Heart left ventricle (tissue), 16 donors: ENCODE measurements around the gene MAPK14. TPM values are rescaled to one million over a fixed set of nuclear protein-coding genes. Genes with fewer than 3 reads are reported as not detected.

Experiments
- ATAC-seq, 4 donors: fragments of 200-7000 bp; cut with Tn5 transposase; one replicate each; pipeline ENCODE4 v1.9.1; 2020 to 2022; ENCODE audit warnings: moderate library complexity in 4 of 4, mild to moderate bottlenecking in 3 of 4, moderate number of reproducible peaks in 1 of 4
- DNase-seq, 5 donors: peaks; one replicate each; pipeline ENCODE4 v3.0.0-alpha.2; 2020
- H3K27ac ChIP-seq, 12 donors: fragments of 200-600 bp; sonication (generic) in 4 of 12; one replicate each; pipeline versions ENCODE4 v1.5.0 to v1.8.0; 2016 to 2022; ENCODE audit warnings: mild to moderate bottlenecking in 2 of 12
- H3K27me3 ChIP-seq, 9 donors: fragments of 200-600 bp; sonication (generic) in 2 of 9; one replicate each; pipeline versions ENCODE4 v1.5.1 to v1.8.0; 2016 to 2022; ENCODE audit warnings: mild to moderate bottlenecking in 3 of 9
- H3K36me3 ChIP-seq, 9 donors: fragments of 200-600 bp; sonication (generic) in 2 of 9; one replicate each; pipeline versions ENCODE4 v1.5.0 to v1.8.0; 2018 to 2022; ENCODE audit warnings: mild to moderate bottlenecking in 2 of 9
- H3K4me1 ChIP-seq, 12 donors: fragments of 200-600 bp; sonication (generic) in 4 of 12; one replicate each; pipeline versions ENCODE4 v1.5.0 to v1.8.0; 2016 to 2022; ENCODE audit warnings: mild to moderate bottlenecking in 3 of 12
- H3K4me3 ChIP-seq, 12 donors: fragments of 200-600 bp; sonication (generic) in 4 of 12; one replicate each; pipeline versions ENCODE4 v1.5.0 to v1.8.0; 2017 to 2022; ENCODE audit warnings: mild to moderate bottlenecking in 9 of 12, moderate library complexity in 4 of 12
- H3K9me3 ChIP-seq, 12 donors: fragments of 200-600 bp; sonication (generic) in 4 of 12; one replicate each; pipeline versions ENCODE4 v1.5.0 to v1.8.0; 2016 to 2022; ENCODE audit warnings: mild to moderate bottlenecking in 1 of 12
- POLR2A ChIP-seq, 2 donors: fragments of 450-650 bp; IDR thresholded peaks; one replicate each; pipeline ENCODE4 v1.6.1; 2017; ENCODE audit warnings: antibody characterized with exemption in 2 of 2, mild to moderate bottlenecking in 2 of 2, moderate library complexity in 2 of 2
- WGBS, 4 donors: extraction: QIAGEN DNeasy Blood & Tissue Kit in 2 of 4; methylation state at CpG; one replicate each; pipeline versions ENCODE4 v1.1.5 to v1.1.7; 2013 to 2018; 5-methylcytosine and 5-hydroxymethylcytosine counted together
- intact Hi-C, 10 donors: fragments of 100-400 bp; cut with DNase I; formaldehyde crosslinking; loops; one replicate each; pipeline versions ENCODE4 v1.11.1 to v1.14.2; 2022
- polyA plus RNA-seq, 2 donors: library from polyadenylated mRNA; stranded (reverse); fragments of 200-250 nt; gene quantifications; one replicate each; pipeline ENCODE4 v1.2.3, GENCODE V29; 2013
- total RNA-seq, 9 donors: library from RNA; depleted of rRNA in 2 of 9; stranded (reverse); fragments of >200 nt in 2 of 9; fragmentation: NEBNext Ultra II Directional in 3 of 9; extraction: Animal tissue kit (Norgen Biotek cat#: 25700) in 3 of 9; gene quantifications; one replicate each; pipeline versions ENCODE4 v1.1.0 to v1.2.4, GENCODE V29; 2016 to 2023
- TF ChIP-seq, protein P1 (sequence below), 12 donors: fragments of 200-600 bp; sonication (generic) in 4 of 12; IDR thresholded peaks; one replicate each; pipeline versions ENCODE4 v1.5.0 to v1.8.0; 2018 to 2022; ENCODE audit warnings: antibody characterized with exemption in 12 of 12, mild to moderate bottlenecking in 5 of 12
- donor health status: ischemic (EF 13 %, LVEDD 7.1; RV severe dilation, severe dysfunction).
- donor health status: healthy with polysubstance abuse.
- donor health status: DM: no; HTN: yes; CAD: no.
- donor health status: DM: no; HTN: no; CAD: no.
- donor health status: ischemic (EF 25% LVEDD 6.9; RV normal size, moderate dysfunction).
- donor health status: ischemic (EF 25% LVEDD 5.7; RV mildly dilated, moderate dysfunction).
- donor health status: healthy.
- donor health status: DM: yes; HTN: yes; CAD: no.
- donor health status: ischemic (EF 35%, LVEDD 5.7; RV mildly dilated, moderate dysfunction).
- donor health status: nonischemic (EF 11% LVEDD 7.7; RV severe dilation, severe dysfunction).
- donor health status: DM: yes; HTN: yes; CAD: no.
- donor health status: PGD.
- donor health status: ischemic (EF 29% LVEDD 5.4; RV normal size, mild dysfunction).
- donor health status: nonischemic (EF 23%, LVEDD 6.1; RV moderate dilation, normal function).

Gene MAPK14
- total and polyA plus RNA-seq, 11 donors, result 7.0 to 46.5 (median 32.3) TPM

DNA sequence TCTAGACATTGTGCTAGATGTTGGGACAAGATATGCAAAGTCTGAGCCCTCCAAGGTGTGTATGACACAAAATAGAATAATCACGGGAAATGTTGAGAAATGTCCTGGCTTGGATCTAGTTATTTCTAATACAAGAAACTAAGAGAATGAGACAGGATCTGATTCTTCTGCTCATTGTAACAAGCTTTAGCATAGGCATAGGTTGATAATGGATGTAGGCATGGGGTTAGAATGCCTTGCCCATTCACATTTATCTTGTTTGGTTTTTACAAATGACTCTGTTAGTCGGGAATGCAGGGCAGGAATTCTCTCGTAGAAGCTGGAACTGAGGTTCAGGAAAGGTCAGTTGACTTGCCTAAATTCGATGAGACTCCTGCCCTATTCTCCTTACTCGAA, 1.7 kb upstream of the MAPK14 start:
- DNase-seq, result no peak
- H3K9me3 ChIP-seq, result no peaks in the 10 kb centered on the region
- TF ChIP-seq, protein P1, sequence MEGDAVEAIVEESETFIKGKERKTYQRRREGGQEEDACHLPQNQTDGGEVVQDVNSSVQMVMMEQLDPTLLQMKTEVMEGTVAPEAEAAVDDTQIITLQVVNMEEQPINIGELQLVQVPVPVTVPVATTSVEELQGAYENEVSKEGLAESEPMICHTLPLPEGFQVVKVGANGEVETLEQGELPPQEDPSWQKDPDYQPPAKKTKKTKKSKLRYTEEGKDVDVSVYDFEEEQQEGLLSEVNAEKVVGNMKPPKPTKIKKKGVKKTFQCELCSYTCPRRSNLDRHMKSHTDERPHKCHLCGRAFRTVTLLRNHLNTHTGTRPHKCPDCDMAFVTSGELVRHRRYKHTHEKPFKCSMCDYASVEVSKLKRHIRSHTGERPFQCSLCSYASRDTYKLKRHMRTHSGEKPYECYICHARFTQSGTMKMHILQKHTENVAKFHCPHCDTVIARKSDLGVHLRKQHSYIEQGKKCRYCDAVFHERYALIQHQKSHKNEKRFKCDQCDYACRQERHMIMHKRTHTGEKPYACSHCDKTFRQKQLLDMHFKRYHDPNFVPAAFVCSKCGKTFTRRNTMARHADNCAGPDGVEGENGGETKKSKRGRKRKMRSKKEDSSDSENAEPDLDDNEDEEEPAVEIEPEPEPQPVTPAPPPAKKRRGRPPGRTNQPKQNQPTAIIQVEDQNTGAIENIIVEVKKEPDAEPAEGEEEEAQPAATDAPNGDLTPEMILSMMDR (IDR thresholded peaks at IDR 0.05), result no peak
- TF ChIP-seq POLR2A (IDR thresholded peaks at IDR 0.05), result no peak
- peaks cover 4 to 16% (median 7%) of the 10 kb centered on the region in 9 donors for H3K27me3 ChIP-seq
- WGBS, 4 donors, result 41 to 52% (median 46%) methylated on average over 5 of the region's 5 CpGs
- H3K36me3 ChIP-seq, result no peaks in the 10 kb centered on the region
- H3K27ac ChIP-seq, result no peak overlapping the region
- intact Hi-C loops, result loop anchor here in 9 of 10 donors (2.0 to 10.0 kb wide), 5 partner anchors 69 to 339 kb away; partner anchors contain the start of genes BRPF3 (in 7 of the 9) and SRPK1 (in 1 of the 9)
- no peak for ATAC-seq
- peaks cover 0 to 29% (median 13%) of the 10 kb centered on the region in 12 donors for H3K4me1 ChIP-seq
- H3K4me3 ChIP-seq, result no peak overlapping the region

DNA sequence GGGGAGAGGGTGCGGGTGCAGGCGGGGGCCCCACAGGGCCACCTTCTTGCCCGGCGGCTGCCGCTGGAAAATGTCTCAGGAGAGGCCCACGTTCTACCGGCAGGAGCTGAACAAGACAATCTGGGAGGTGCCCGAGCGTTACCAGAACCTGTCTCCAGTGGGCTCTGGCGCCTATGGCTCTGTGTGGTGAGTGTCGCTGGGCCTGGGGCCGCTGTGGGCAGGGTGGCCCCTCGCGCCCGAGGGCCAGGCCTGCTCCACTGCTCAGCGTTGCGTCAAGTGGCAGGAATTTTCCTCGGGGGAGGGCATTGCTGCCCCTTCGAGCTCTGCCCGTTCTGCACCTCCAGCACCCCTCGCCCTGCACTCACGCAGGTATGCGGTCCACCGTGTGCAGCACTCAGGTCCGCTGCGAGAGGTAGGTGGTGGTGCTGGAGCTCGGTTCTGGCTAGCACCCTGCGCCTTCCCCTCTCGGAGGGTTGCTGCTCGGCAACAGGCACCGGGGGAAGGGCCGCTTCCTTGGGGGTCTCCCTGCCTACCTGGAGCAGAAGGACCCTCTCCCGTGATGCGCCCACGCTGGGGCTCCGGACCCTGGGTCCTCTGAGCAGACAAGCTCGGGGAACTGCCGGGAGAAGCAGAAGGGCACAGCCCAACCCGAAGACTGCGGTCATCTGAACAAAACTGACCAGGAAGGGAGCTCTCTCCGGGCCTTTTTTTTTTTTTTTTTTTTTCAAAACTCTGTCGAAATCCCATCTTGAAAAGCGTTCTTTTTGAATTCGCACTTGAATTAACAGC, 674 bp downstream of the MAPK14 start:
- peaks cover 0 to 53% (median 23%) of the 10 kb centered on the region in 12 donors for H3K4me1 ChIP-seq
- intact Hi-C loops, result loop anchor here in 7 of 10 donors (5.0 to 10.0 kb wide), 3 partner anchors 106 to 337 kb away; partner anchors contain the start of genes BRPF3 (in 5 of the 7) and SRPK1 (in 1 of the 7)
- no peaks in the 10 kb centered on the region for H3K9me3 ChIP-seq
- TF ChIP-seq, protein P1 (IDR thresholded peaks at IDR 0.05), result no peak
- no peak for TF ChIP-seq POLR2A (IDR thresholded peaks at IDR 0.05)
- H3K36me3 ChIP-seq, result no peaks in the 10 kb centered on the region
- H3K27ac ChIP-seq, result peak overlapping the region; percentile 83 to 96 (median 92)
- ATAC-seq (peak; percentile 6 to 52 (median 36)), DNase-seq (peak; percentile 24 to 73 (median 52))
- peak overlapping the region; percentile 69 to 100 (median 92) for H3K4me3 ChIP-seq
- WGBS, 4 donors, result 0% methylated on average over 18 to 44 of the region's 44 CpGs
- peaks cover 4 to 15% (median 7%) of the 10 kb centered on the region in 9 donors for H3K27me3 ChIP-seq

DNA sequence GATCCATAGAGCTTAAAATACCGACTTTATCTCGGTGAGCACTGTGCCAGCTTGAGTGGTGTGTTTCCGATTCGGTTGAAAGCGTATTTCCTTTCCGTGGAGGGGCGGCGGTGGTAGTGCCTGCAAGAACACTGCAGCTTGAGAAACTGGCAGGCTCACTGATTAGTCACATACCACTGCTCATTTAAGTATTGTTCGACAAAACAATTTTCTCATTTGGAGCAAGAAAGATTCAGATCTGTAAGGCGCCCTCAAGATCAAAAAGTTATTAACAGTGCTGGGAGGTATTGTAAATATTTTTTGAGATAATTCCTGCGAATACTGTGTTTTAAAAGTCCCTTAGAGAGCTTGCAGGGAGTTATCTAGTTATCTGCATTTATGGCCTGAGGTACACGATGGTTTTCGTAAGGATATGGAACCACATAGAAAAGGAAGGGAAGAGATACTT, 1.3 kb downstream of the MAPK14 start:
- Histone ChIP-seq H3K4me1 (peaks cover 2 to 59% (median 28%) of the 10 kb centered on the region in 12 donors), H3K27me3 (peaks cover 0 to 12% (median 5%) of the 10 kb centered on the region in 9 donors), H3K36me3 (no peaks in the 10 kb centered on the region), H3K27ac (peak overlapping the region; percentile 28 to 96 (median 92)), H3K9me3 (no peaks in the 10 kb centered on the region), H3K4me3 (peak overlapping the region; percentile 69 to 100 (median 92))
- 0 to 1% (median 0%) methylated on average over 13 of the region's 13 CpGs for WGBS, 4 donors
- peak in 3 of 4 donors; percentile 57 to 62 (median 61) for ATAC-seq
- intact Hi-C loops, result loop anchor here in 7 of 10 donors (5.0 to 10.0 kb wide), 3 partner anchors 107 to 336 kb away; partner anchors contain the start of genes BRPF3 (in 5 of the 7) and SRPK1 (in 1 of the 7)
- TF ChIP-seq, protein P1 (IDR thresholded peaks at IDR 0.05), result no peak
- peak in 1 of 2 donors; percentile 33 for TF ChIP-seq POLR2A (IDR thresholded peaks at IDR 0.05)
- DNase-seq, result peak; percentile 73 to 78 (median 74)

DNA sequence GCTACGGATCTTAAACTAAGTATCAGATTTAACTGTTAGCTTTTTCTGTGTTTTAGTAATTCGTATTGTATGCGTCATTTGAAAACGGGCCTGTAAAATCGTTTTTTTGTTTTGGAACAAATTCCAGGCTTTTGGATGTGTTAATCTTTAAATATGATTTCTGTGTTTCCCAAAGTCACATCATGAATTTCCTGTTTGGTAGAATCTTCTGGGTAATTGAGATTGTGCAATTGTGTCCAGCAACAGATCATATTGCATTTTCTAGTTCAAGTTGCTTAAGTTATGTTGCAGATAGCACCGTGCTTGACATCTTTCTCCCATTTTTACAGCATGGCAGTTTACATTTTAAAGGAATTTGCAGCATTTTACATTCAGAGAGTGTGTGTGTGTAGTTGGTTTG, 1.9 kb downstream of the MAPK14 start:
- H3K36me3 ChIP-seq, result no peaks in the 10 kb centered on the region
- H3K9me3 ChIP-seq, result no peaks in the 10 kb centered on the region
- H3K27me3 ChIP-seq, result peaks cover 0 to 6% (median 2%) of the 10 kb centered on the region in 9 donors
- peak overlapping the region; percentile 69 to 100 (median 92) for H3K4me3 ChIP-seq
- intact Hi-C loops, result loop anchor here in 7 of 10 donors (5.0 to 10.0 kb wide), 3 partner anchors 107 to 335 kb away; partner anchors contain the start of genes BRPF3 (in 5 of the 7) and SRPK1 (in 1 of the 7)
- no peak for TF ChIP-seq POLR2A (IDR thresholded peaks at IDR 0.05)
- TF ChIP-seq, protein P1 (IDR thresholded peaks at IDR 0.05), result no peak
- ATAC-seq, result no peak
- 22 to 28% (median 26%) methylated on average over 6 of the region's 6 CpGs for whole genome bisulfite sequencing, 4 donors
- DNase-seq, result no peak
- H3K27ac ChIP-seq, result peak overlapping the region; percentile 28 to 96 (median 92)
- peaks cover 8 to 60% (median 34%) of the 10 kb centered on the region in 12 donors for H3K4me1 ChIP-seq
